GM19467 (cell line): Measurements from ENCODE around the gene PNMA6F.

Source experiments
- ATAC-seq: cut with Tn5 transposase; IDR thresholded peaks from one replicate; pipeline ENCODE4 v1.9.1; 2021; ENCODE audit warnings: mild to moderate bottlenecking, moderate library complexity; ENCODE audit not compliant: unreplicated experiment

PNMA6F gene

GRCh38 chrX:153321381-153322124 is at the start of gene PNMA6F:
TSS of gene PNMA6F (minus strand) at chrX:153321767. CDS start at chrX:153320674, 1,093 bp downstream.
- no peak for ATAC-seq

GRCh38 chrX:153371256-153371655 is 49.7 kb upstream of the PNMA6F start:
- no peak for ATAC-seq

- ATAC-seq, result no peak
These were observed 48.9 kb upstream of the PNMA6F start for GRCh38 chrX:153370293-153371055.

GRCh38 chrX:153366878-153367538 is 45.4 kb upstream of the PNMA6F start:
- no peak for ATAC-seq

- no peak for ATAC-seq
These were observed 44.6 kb upstream of the PNMA6F start for GRCh38 chrX:153366119-153366518.

- no peak for ATAC-seq
These were observed 44.1 kb upstream of the PNMA6F start for GRCh38 chrX:153365670-153366069.

- ATAC-seq, result no peak
These were observed 40.3 kb upstream of the PNMA6F start for GRCh38 chrX:153361781-153362397.

- no peak for ATAC-seq
These were observed 36.3 kb upstream of the PNMA6F start for GRCh38 chrX:153357877-153358276.

- ATAC-seq, result no peak
These were observed 31.8 kb upstream of the PNMA6F start for GRCh38 chrX:153353416-153353815.

GRCh38 chrX:153352858-153353257 is 31.3 kb upstream of the PNMA6F start:
- ATAC-seq, result no peak

- no peak for ATAC-seq
These were observed 30.4 kb upstream of the PNMA6F start for GRCh38 chrX:153351981-153352380.

GRCh38 chrX:153349952-153350351 is 28.4 kb upstream of the PNMA6F start:
- no peak for ATAC-seq

- no peak for ATAC-seq
These were observed 26.9 kb upstream of the PNMA6F start for GRCh38 chrX:153348421-153348820.

GRCh38 chrX:153347530-153347929 is 26.0 kb upstream of the PNMA6F start:
- ATAC-seq, result no peak

- no peak for ATAC-seq
These were observed 22.1 kb upstream of the PNMA6F start for GRCh38 chrX:153343674-153344073.

- ATAC-seq, result no peak
These were observed 21.4 kb upstream of the PNMA6F start for GRCh38 chrX:153342762-153343558.

- ATAC-seq, result no peak
These were observed 18.5 kb upstream of the PNMA6F start for GRCh38 chrX:153340111-153340510.

- no peak for ATAC-seq
These were observed 18.1 kb upstream of the PNMA6F start for GRCh38 chrX:153339662-153340061.

- ATAC-seq, result no peak
These were observed 17.3 kb upstream of the PNMA6F start for GRCh38 chrX:153338836-153339235.

- no peak for ATAC-seq
These were observed 15.4 kb upstream of the PNMA6F start for GRCh38 chrX:153336988-153337387.
